ENCODE measurements around the gene OPN3. TPM values are rescaled to one million over a fixed set of nuclear protein-coding genes. Genes with fewer than 3 reads are reported as not detected.

The OPN3 gene
- polyA plus RNA-seq, 1 experiment = 14.1 TPM

GRCh38 chr1:241553886-241554592 is 86.1 kb downstream of the OPN3 start:
- TF ChIP-seq CTCF (IDR thresholded peaks at IDR 0.05; ENCODE audit: insufficient read depth, low read depth, low read length) = no peak
- POLR2A ChIA-PET = no interaction called here
- CTCF ChIA-PET = no interaction called here

GRCh38 chr1:241551759-241552638 is 88.2 kb downstream of the OPN3 start:
- Histone ChIP-seq H3K27me3 (ENCODE audit: control insufficient read depth, insufficient read depth, low read length) (no peaks in the 10 kb centered on the region), H3K4me3 (ENCODE audit: low read depth, low read length) (no peak overlapping the region), H3K36me3 (ENCODE audit: control insufficient read depth, insufficient read depth, low read length) (no peaks in the 10 kb centered on the region)
- TF ChIP-seq CTCF (IDR thresholded peaks at IDR 0.05; ENCODE audit: insufficient read depth, low read depth, low read length) = no peak
- ChIA-PET CTCF (no interaction called here), POLR2A (interaction anchor here (0.5 kb wide), 1 partner anchor 1735 kb away, joined by 7 read pairs; no protein-coding TSS in a partner anchor)
- DNase-seq (ENCODE audit: low read depth) = no peak

More at GRCh38 chr1:241553886-241554592, 86.1 kb downstream of the OPN3 start:
- Histone ChIP-seq H3K27me3 (ENCODE audit: control insufficient read depth, insufficient read depth, low read length) (no peaks in the 10 kb centered on the region; the same call in 1 of the 2 replicates), H3K4me3 (ENCODE audit: low read depth, low read length) (no peak overlapping the region), H3K36me3 (ENCODE audit: control insufficient read depth, insufficient read depth, low read length) (no peaks in the 10 kb centered on the region)
- DNase-seq (ENCODE audit: low read depth) = no peak

- no peak for TF ChIP-seq CTCF (IDR thresholded peaks at IDR 0.05; ENCODE audit: insufficient read depth, low read depth, low read length)
- no peaks in the 10 kb centered on the region for H3K27me3 ChIP-seq (ENCODE audit: control insufficient read depth, insufficient read depth, low read length)
- POLR2A ChIA-PET = no interaction called here
- no peak overlapping the region for H3K4me3 ChIP-seq (ENCODE audit: low read depth, low read length)
- H3K36me3 ChIP-seq (ENCODE audit: control insufficient read depth, insufficient read depth, low read length) = no peaks in the 10 kb centered on the region
- no peak for DNase-seq (ENCODE audit: low read depth)
- CTCF ChIA-PET = no interaction called here
Observed at GRCh38 chr1:241550318-241550717, 89.9 kb downstream of the OPN3 start.

GRCh38 chr1:241548008-241548407 is 92.2 kb downstream of the OPN3 start:
- ChIA-PET POLR2A (no interaction called here), CTCF (no interaction called here)
- Histone ChIP-seq H3K27me3 (ENCODE audit: control insufficient read depth, insufficient read depth, low read length) (no peaks in the 10 kb centered on the region; the same call in 1 of the 2 replicates), H3K36me3 (ENCODE audit: control insufficient read depth, insufficient read depth, low read length) (no peaks in the 10 kb centered on the region), H3K4me3 (ENCODE audit: low read depth, low read length) (no peak overlapping the region)
- no peak for DNase-seq (ENCODE audit: low read depth)
- no peak for TF ChIP-seq CTCF (IDR thresholded peaks at IDR 0.05; ENCODE audit: insufficient read depth, low read depth, low read length)

Other genes starting within 250 kb of the OPN3 start
- gene FH, start 120.6 kb downstream of the OPN3 start, polyA plus RNA-seq (2011; rRNA removed) = 57.0 and 77.5 TPM in 2 replicates
- not detected in 2 replicates for gene KMO, start 108.0 kb downstream of the OPN3 start, polyA plus RNA-seq (2011; rRNA removed)
- 8.4 and 10.1 TPM in 2 replicates for gene CHML, start within 50 bp of the OPN3 start, polyA plus RNA-seq (2011; rRNA removed)
- 0.06 TPM in 1 of 2 replicates, not detected in the other for gene WDR64, start 11.9 kb upstream of the OPN3 start, polyA plus RNA-seq (2011; rRNA removed)
- 2.6 and 5.2 TPM in 2 replicates for gene EXO1, start 207.8 kb upstream of the OPN3 start, polyA plus RNA-seq (2011; rRNA removed)

All from BJ (cell line).